Choroid plexus epithelial cell (primary cell): ENCODE results near the gene TMEM91.

Experiments
- DNase-seq: peaks from one replicate; pipeline ENCODE4 v3.0.0-alpha.2; 2010; ENCODE audit warnings: low read depth
- H3K4me3 ChIP-seq: 2 replicates; pipeline ENCODE4 v1.5.1; 2011; ENCODE audit warnings: low read depth, mild to moderate bottlenecking, control low read depth, low read length, moderate library complexity
- CTCF ChIP-seq: conservative IDR thresholded peaks from 2 replicates; pipeline ENCODE4 v1.5.1; 2011; ENCODE audit warnings: low read depth, mild to moderate bottlenecking, control low read depth, inconsistent platforms, low read length, moderate library complexity

TMEM91 gene

DNA sequence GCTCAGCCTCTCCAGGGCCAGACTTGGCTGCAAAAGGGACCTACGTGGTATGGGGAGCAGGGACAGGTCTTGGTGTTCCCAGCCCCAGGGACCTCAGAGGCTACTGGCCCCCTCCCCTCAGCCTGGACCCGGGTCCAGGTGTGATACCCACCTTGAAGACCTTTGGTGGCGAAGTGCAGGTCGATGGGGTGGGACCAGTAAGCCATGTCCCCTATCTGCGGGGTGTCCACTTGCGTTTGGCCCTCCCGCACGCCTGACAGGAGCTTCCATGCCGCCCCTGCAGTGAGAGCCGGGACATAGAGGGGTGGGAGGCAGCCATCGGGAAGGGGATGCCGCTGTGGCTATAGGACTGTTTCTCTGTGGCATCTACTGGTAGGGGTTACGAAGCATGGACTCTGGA lies 18.6 kb upstream of the TMEM91 start:
- DNase-seq = no peak
- no peak for TF ChIP-seq CTCF
- H3K4me3 ChIP-seq = no peak overlapping the region

- no peak for DNase-seq
- no peak for TF ChIP-seq CTCF
- H3K4me3 ChIP-seq = no peak overlapping the region
Measured at GRCh38 chr19:41359741-41360140, 16.6 kb upstream of the TMEM91 start.

GRCh38 chr19:41362143-41362847 lies 14.0 kb upstream of the TMEM91 start:
- no peak for TF ChIP-seq CTCF
- no peak for DNase-seq
- H3K4me3 ChIP-seq = no peak overlapping the region

DNA sequence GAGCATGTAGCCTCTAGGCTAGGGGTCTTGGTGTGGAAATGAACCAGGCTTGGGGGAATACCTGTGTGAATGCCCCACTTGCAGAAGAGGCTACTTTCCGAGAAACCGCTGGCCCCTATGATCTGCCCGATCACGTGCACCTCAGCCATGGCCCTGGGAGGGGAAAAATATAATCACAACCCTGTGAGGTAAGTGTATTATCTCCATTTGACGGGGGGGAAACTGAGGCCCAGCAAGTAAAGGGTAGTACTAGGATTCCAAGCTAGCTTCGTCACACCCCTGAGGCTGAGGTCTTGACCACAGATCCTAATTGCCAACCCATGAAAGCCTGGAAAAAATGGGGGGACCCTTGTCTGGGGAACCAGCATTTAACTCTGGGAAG lies 13.0 kb upstream of the TMEM91 start:
- DNase-seq = no peak
- TF ChIP-seq CTCF = no peak
- H3K4me3 ChIP-seq = peak overlapping the region; percentile 93

DNA sequence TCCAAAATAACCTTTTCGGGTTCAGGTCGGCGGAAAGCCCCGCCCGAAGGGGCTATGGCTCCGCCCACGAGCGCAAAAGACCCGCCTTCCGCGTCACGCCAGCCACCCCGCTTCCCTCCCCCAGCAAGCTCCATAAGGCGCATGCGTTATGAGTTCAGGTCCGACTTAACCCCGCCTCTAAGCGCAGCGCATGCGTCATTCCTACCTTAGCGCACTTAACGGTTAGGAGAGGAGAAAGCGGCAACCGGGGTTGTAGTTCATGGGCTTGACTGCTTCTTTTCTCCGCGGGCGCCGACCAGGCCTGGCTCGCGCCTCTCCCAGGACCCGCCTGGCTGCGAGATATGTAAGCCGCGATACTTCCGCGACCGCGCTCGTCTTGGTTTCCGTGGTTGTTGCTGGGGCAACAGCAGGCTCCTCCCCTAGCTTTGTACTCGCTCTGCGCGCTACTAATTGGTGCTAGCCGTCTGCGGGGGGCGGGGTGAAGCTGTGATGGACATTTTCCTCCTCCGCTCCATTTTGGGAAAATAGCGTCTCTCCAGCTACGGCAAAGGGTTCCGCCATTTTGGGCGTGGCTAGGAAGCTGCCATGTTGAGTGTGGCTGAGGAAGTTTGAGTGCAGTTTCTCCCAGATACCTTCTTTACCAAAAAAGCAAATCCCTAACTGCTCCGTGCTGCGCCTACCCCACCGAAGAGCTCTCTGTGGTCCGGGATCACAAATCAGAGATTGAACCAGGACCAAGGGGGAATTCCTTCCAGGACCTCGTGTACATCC lies 12.4 kb upstream of the TMEM91 start, which contains the start of gene B9D2:
Gene B9D2 (minus strand): TSS at position 397 of the 771 bp plus-strand sequence. CDS start 630 bp downstream, outside the sequence.
- peak within 1 kb of the TSS; percentile 93 for H3K4me3 ChIP-seq
- peak; percentile 99 for DNase-seq
- no peak for TF ChIP-seq CTCF

DNA sequence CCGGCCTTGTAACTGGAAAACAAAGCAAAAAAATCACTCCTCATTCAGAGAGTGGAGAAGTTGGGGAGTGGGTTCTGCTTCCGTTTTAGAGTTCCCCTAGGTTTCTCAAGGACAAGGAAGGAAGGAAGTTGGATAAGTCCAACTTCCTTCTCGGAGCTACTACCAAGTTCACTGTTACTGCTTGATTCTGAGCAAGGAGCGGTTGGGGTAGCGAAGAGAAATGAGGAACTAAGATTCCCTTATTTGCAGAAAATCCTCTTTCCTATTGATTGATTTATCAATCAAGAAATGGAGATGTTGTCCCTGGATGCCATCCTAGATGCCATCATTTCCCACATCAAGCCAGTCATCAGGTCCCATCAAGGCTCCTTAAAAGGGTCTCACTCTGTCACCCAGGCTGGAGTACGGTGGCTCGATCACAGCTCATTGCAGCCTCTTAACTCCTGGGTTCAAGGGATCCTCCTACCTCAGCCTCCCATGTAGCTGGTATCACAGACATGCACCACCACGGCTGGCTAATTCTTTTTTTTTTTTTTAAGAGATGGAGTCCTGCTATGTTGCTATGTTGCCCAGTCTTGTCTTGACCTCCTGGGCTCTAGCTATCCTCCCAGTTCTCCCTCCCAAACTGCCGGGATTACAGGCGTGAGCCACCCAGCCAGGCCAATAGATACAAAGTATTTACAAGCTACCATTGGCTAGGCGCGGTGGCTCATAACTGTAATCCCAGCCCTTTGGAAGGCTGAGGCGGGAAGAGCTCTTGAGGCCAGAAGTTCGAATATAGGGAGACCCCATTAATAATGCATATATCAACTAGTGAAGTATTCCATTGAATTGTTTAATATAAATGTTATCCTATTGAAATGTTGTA lies 11.6 kb upstream of the TMEM91 start:
- no peak for TF ChIP-seq CTCF
- peak; percentile 29 for DNase-seq
- peak overlapping the region; percentile 93 for H3K4me3 ChIP-seq
